HG03460 (cell line): ENCODE measurements around the gene JMJD6.
"Not testable (repeated sequence)": the region's sequence is repeated elsewhere in the genome, so short reads cannot be mapped to it uniquely, and the experiment has no call there.

Experiments used
- ATAC-seq: cut with Tn5 transposase; IDR thresholded peaks from one replicate; pipeline ENCODE4 v1.9.1; 2021; ENCODE audit not compliant: unreplicated experiment

JMJD6 gene

DNA sequence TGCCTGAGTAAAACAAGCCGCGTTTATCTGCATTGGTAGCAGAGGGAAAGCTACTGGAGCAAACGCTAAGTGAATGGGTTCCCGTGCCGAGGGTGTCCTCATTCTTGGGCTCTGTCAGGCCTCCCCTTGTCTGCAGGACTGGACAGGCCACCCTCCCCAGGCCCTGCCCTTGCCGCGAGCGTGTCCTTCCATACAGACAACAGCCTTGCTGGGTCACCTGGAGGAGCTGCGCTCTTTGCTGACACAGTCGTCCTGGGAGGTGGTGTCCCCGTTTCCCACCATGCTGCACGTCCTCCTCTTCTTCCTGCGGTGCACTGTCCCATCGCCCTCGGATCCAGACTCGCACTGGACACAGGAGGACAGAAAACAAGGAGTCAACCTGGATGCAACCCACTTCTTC lies 7.9 kb downstream of the JMJD6 start:
- ATAC-seq = no peak

DNA sequence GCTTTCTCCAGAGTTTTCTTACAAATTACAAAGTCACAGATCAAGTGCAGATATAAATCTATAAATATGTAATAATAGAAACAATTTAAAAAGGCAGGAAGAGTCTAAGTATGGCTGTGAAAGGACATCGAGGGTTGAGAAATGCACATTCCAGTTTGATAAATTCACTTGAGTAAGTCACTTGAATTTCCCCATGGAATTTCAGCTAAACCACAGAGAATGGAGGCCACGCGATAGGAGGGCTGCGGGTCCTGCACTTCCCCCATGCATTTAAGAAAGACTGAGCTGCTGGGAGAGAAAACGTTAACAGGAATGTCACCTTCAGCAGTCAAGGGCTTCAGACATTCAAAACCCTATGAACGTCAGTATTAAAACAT lies 9.6 kb downstream of the JMJD6 start:
- no peak for ATAC-seq

GRCh38 chr17:76716146-76716838 lies 10.1 kb downstream of the JMJD6 start:
- ATAC-seq = no peak

- no peak for ATAC-seq
Observed at GRCh38 chr17:76715496-76715830, 10.9 kb downstream of the JMJD6 start.

- no peak for ATAC-seq
Observed at GRCh38 chr17:76714822-76715495, 11.4 kb downstream of the JMJD6 start.

DNA sequence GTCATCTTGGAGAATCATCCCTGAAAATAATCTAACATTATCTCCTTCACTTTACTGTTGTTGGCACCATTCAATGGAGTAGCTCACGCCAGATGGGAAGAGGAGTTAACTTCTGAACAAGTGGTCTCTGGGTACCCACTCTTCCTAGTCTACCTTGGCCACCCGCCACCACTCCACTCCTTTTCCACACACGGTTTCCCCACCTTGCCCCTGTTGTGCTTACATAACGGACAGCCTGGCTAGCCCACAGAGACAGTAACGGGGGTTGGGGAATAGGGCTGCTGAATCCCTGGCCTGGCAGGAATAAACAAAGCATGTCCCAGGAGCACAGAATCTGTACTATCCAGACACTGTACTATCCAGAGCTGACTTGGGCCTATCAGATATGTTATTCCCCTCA lies 12.1 kb downstream of the JMJD6 start:
- ATAC-seq = no peak

GRCh38 chr17:76713765-76714164 lies 12.6 kb downstream of the JMJD6 start:
- no peak for ATAC-seq

- not testable (repeated sequence) for ATAC-seq
Observed at GRCh38 chr17:76712321-76712720, 14.1 kb downstream of the JMJD6 start.

DNA sequence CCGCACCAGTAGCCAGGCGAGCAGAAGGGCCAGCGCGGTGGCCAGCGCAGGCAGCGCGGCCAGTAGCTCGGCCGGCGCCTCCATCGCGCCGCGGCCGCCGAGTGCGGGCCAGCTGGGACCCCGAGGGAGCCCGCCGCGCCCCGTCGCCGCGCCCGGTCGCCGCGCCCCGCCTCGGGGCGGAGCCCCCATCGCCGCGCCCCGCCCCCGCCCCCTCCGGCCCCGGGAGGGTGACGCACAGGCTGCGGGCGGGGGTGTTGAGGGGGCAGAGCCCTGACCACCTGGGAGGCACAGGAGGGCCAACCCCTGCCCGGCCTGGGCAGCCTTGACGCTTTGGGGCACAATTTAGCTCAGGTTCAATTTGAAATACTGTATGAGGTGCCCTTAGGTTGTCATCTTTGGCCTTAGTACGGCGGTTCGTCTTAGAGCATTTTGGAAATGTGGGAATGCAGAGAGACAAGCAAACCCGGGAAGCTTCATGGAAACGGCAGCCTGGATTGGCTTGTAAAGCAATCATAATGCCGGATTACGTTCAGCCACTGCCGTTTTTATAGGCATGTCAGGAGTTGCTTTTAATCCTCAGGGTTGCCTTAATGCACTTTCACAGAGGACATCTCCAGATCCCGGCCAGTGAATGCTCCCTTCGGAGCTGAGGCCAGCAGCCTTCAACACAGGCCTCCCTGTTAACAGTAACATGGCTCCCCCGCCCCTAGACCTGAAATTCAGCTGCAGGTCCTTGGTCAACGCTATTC lies 15.4 kb downstream of the JMJD6 start, which contains the start of gene MXRA7:
MXRA7 (minus strand) TSS at position 103 of the 749 bp plus-strand sequence; CDS start at position 84, 19 bp downstream.
- no peak for ATAC-seq

GRCh38 chr17:76709951-76710862 lies 16.2 kb downstream of the JMJD6 start:
- ATAC-seq = not testable (repeated sequence)

DNA sequence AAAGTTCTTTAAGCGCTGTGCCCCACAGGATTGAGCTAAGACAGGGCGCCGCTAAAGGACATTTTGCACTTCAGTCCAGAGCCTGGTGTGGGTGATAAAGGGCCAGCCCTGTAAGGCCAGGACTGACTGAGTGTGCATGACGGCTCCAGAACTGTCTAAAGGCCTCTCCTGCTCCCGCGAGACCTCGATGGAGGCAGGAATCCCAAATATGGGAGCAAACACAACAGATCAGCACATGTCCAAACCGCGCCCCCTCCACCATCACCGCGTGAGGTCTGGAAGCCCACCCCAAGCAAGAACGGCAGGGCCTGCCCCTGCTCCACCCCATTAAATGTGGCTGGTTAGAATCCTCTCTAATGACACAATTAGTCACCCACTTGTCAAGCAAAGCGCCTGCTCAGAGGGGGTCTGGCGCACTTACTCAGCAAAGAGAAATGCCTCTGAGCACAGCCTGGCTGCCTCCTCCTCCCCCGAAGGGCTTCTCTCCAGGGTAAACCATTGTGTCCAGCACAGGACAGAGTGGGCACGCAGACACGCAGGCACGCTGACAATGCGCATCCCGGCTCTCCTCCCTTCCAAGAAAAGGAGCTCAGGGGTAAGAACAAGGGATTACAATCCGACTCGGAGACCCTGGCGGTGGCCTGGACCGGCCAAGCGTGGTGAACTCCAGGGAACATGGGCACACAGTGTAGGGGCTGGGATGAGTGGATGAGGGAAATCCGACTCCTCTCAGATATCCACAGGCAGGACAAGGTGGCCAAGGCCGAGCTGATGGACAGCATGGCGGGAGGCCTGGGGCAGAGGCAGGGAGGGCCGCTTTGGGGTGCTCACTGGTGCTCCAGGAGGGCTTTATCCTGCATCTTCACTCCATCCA lies 17.1 kb downstream of the JMJD6 start:
- no peak for ATAC-seq

DNA sequence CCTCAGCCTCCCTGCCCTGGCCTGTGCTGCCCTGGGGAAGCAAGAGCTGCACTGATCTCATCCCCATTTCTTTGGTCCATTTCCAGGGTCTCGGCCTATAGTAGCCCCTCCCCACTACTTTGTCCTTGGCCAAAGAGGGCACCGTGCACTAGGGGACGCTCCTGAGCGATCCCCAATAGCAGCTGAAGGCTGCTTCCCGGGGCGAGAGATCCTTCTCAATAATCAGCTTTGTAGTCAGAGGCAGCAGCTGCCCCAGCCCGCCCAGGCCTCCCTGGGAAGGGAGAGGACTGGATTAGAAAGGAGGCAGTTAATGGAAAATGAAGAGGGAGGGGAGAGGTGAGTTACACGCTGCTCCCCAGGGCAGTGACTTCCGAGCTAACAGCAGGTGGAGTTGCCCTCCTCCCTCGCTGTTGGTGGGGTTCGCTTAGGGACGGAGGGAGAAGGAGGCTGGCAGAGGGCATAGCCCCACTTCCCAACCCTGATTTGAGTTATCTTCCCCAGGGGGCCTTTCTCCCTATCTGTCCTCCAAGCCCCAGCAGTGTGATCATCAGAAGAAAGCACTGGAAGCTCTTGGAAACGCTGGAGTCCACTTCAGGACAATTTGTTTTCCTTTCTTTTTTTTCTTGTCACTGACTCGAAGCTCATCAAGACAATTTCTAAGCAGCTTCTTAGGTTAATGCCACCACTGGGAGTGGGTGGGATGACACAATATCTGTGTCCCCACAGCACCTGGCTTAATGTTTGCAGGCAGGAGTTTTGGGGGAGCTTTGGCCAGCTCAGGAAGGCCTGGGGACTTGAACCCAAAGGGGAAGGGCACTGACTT lies 18.2 kb downstream of the JMJD6 start:
- ATAC-seq = no peak

DNA sequence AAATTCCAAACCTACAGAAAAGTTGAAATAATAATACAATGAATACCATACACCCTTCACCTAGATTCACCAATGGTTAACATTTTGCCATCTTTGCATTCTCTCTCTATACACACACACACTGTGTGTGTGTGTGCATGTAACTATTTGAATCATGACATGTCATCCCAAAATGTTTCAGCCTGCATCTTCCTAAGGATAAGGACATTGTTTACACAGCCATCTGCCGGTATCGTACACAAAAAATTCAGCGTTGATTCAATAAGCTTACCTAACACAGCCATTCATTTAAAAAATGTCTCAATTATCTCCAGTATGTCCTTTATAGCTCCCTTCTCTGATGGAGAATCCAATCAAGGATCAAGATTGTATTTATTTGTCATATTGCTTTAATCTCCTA lies 19.6 kb downstream of the JMJD6 start:
- ATAC-seq = no peak

GRCh38 chr17:76704805-76705204 lies 21.6 kb downstream of the JMJD6 start:
- ATAC-seq = no peak

DNA sequence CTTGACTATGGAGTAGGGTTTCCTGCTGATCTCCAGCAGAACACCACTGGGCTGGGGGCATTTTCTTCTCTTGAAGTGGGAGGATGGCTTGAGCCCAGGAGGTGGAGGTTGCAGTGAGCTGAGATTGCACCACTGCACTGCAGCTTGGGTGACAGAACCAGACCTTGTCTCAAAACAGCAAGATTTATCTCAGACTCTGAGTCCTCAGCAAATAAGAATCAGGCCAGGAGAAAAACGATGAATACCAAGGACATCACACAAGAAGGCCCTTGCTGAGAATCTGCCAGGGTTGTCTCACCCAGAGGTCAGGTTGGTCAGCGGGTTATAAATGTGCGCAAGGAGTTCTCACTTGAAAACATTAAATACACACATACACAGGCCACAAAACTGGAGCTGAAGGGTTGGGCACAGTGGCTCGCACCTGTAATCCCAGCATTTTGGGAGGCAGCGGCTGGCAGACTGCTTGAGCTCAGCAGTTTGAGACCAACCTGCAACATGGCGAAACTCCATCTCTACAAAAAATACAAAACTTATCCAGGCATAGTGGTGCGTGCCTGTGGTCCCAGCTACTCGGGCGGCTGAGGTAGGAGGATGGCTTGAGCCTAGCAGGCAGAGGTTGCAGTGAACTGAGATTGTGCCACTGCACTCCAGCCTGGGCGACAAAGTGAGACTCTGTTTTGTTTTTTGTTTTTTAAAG lies 23.3 kb downstream of the JMJD6 start:
- ATAC-seq = no peak

GRCh38 chr17:76702076-76702475 lies 24.3 kb downstream of the JMJD6 start:
- ATAC-seq = no peak

DNA sequence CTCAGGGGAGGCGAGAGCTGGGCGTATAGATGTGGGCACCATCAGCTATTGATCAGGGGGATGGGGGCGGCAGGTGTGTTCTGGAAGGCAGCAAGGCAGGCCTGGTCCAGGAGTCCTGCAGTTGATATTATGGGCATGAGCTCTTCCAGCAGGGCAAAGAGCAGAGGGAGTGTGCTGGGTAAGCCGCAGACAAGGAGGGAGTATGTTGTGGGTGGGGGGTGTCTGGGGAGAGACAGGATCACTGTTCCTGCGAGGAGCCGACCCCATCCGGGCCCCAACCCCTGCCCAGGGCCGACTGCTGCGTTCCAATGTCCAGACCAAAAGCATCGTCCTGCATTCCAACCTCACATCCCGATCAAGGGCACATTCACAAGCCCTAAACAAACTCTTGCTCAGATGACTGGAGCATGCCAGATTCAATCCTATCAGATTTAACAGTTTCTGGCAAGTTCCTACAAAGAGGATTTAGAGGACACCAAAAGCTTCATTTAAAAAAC lies 24.9 kb downstream of the JMJD6 start:
- no peak for ATAC-seq
